Activated CD4-positive, CD25-positive, alpha-beta regulatory T cell treated with anti-CD3 and anti-CD28 coated beads, Interleukin-2, amount 50 U/mL, for 16 hours (primary cell): Measurements from ENCODE around the gene POLR3C.
"Not testable (repeated sequence)": the region's sequence is repeated elsewhere in the genome, so short reads cannot be mapped to it uniquely, and the experiment has no call there.

ENCODE experiments used
- DNase-seq: peaks from one replicate; pipeline ENCODE4 v3.0.0-alpha.2; 2020; ENCODE audit warnings: low read depth, low spot score

Gene POLR3C

DNA sequence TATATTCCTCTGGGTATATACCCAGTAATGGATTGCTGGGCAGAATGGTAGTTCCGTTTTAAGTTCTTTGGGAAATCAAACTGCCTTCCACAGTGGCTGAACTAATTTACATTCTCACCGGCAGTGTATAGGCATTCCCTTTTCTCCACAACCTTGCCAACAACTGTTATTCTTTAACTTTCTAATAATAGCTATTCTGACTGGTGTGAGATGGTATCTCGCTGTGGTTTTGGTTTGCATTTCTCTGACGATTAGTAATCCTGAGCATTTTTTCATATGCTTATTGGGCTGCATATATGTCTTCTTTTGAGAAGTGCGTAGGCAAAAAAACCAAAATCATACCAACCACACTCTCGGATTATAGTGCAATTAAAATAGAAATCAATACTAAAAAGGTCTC is 5.9 kb upstream of the POLR3C start:
- not testable (repeated sequence) for DNase-seq

DNA sequence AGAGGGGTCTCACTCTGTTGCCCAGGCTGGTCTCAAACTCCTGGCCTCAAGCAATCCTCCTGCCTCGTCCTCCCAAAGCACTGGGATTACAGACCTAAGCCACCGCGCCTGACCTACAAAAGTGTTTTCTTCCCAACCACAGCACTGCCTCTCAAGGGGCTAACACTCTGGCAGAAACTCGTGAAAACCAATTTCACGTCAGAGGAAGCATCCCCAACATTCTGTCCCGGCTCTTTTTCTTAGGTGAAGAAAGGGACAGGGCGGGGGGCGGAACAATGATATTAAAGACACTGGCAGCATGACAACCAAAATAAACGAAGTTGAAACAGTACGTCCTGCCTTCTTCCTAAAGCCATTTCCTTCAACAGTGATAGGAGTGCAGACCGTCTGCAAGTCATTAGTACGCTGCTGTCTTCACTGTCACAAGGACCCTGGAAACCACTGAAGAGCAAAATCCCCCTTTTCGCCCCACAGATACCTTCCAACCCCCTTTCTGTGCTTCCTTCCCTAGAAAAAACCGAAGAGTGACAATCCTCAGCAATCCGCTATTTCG is 1.1 kb upstream of the POLR3C start:
- not testable (repeated sequence) for DNase-seq

DNA sequence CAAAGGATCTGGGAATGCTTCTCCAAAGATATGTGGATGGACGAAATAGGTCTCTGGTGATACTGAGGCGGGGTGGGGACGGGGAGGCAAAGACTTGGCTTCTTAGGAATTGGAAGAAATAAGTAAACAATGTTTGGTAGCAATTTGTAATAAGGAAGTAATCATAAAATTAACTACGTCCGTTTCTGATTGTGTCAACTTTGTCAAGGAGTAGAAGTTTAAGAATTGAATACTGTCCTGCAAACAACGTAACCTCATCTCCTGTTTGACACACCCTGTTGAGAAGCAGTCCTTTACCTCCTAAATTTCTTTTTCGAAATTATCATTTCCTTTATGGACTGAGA is 471 bp downstream of the POLR3C start:
- DNase-seq: no peak

DNA sequence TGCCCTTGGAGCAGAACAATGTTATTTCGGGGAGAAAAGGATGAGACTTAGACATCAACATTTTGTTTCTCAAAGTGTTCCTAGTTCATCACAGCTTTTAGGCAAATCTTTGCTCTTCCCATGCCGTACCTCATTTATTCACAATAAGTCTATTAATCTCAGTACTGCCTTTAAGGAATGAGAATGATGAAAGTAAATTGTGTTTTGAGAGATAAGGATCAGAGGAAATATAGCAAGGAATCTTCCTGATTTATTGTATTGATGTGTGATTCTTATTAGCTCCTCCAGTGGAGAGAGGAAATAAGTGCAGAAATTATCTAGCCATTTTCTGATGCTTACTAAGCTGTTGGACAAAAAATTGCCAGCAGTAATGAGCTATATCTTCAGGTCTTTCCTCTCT is 2.0 kb downstream of the POLR3C start:
- no peak for DNase-seq

DNA sequence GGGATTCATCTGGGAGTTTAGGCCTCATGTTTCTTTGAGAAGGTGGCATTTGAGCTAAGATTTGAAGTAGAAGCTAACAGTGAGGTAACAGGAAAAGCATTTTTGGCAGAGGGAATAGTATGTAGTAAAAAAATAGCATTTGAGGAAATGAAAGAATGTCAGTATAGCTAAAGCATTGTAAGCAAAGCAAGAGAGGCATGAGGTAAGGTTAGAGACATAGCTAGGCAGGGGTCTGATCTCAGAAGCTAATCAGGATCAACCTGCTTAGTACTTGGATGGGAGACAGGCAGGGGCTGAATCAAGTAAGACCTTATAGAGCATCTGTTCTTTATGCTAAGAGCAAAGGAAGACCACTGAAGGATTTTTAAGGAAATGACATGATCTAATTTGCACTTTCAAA is 4.0 kb downstream of the POLR3C start:
- no peak for DNase-seq

DNA sequence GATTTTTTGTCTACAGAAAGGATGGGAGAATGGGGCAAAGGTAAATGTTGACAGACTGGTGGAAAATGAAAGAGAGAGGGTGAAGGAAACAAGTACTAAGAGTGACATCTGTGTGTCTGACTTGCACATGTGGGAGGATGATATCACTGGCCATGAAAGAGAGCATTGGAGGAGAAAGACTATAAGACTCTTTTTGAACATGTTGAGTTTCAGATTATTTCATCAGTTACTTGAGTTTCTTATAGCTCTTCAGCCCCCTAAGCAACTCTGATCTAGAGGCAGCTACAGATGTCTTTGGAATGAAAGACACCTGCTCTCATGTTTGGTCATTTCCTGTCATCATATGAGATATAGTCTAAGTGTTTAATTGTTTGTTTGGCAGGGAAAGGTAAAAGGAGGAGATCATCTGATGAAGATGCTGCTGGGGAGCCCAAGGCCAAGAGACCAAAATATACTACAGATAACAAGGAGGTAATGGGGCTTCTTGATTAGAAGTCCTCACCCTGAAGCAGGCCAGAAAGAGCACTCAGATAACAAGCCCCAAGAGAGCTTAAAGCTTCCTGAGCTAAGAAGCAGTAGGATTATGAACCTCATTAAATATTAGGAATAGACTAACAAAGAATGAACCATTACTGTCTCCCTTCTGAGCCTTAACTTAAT is 4.5 kb downstream of the POLR3C start:
- DNase-seq: no peak

DNA sequence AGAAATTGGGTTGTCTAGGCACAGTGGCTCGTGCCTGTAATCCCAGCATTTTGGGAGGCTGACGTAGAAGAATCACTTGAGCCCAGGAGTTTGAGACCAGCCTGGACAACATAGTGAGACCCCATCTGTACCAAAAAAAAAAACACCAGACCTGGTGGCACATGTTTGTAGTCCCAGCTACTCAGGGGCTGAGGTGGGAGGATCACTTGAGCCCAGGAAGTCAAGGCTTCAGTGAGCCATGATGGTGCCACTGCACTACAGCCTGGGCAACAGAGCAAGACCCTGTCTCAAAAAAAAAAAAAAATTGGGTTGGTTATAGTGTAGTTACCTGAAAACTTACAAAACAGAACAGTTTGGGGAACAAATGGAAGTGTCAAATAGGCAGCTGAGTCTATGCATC is 6.8 kb downstream of the POLR3C start:
- not testable (repeated sequence) for DNase-seq

DNA sequence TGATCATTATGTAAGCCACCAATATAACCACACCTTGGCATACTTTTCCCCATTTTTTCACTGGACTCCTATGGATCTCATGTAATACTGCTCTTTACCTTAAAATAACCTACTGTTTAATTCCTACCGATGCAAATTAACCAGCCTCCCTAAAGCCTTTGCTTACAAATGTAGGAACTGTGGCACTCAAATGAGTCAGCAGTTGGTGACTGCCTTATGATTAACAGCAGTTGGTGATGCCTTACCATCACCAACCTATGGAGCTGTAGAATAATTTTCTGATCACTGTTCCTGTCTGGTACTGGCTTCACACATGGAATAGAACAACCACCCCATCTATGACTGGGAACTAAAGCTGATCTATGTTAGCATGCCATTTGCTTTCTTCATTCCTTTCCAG is 13.7 kb downstream of the POLR3C start:
- DNase-seq: no peak

DNA sequence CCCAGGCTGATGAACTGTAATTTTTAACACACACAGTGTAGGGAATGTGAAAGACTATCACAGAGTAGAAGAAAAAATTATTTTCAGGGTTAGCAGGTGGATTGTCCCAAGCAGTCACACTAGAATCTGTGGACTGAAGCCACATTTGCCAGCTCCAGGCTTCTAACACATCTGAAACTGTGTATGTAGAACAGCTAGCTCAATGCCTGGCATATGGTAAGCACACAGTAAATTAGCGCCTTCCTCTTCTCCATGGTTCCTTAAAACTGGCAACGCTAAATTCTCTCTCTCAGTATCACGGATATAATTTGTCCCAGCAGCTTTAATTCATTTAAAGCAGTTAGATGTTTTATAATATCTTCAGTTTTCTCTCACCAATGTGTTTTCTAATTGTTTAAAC is 19.0 kb downstream of the POLR3C start:
- DNase-seq: no peak

DNA sequence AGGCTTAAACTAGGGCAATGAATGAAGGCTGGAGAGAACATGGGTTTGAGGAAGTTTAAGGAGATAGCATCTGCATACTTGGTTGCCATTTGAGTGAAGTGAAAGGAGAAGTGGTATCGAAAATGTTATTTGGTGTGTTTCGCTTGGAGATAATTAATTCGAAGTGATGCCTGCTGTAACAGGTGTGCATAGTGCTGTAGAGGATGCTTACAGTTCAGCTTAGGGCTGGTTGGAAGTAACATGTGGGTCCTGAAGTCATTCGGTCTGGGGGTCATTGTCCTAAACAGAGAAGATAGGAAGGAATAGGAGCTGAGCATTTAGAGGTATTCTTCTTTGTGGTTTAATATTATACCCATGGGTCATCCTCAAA is 21.1 kb downstream of the POLR3C start:
- no peak for DNase-seq

DNA sequence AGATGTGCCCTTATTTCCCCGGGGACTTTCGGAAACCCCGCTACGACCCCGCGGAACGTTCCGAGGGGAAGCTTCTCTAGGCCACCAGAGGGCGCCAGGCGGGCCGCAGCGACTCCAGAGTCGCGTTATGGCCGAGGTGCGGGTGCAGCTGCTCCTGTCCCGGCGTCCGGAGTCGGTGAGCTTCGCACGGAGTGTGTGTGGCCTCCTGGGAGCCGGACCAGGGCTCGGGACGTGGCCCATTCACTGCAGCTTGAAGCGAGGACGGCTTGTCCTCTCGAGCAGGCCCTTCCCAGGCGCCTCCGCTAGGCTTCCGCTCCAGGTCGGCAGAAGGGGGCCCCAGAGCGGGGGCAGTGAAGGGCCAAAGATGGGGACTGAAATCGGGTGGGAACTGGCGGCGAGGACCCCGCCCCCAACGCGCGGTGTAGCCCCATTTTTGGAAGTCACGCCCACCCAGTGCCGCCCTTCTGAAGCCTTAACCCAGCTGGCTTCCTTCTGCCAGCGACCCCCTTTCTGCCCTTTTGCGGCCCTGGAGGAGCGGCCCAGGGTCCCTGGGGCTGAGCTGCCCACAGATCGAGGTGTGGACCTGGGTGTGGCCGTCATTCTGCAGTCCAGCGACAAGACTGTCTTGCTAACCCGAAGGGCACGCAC is 21.6 kb downstream of the POLR3C start, which contains the start of gene NUDT17:
Gene NUDT17, plus strand, starts transcription at position 117 of the 648 bp plus-strand sequence. Its CDS starts 11 bp downstream, at position 128.
- DNase-seq: peak; percentile 50

DNA sequence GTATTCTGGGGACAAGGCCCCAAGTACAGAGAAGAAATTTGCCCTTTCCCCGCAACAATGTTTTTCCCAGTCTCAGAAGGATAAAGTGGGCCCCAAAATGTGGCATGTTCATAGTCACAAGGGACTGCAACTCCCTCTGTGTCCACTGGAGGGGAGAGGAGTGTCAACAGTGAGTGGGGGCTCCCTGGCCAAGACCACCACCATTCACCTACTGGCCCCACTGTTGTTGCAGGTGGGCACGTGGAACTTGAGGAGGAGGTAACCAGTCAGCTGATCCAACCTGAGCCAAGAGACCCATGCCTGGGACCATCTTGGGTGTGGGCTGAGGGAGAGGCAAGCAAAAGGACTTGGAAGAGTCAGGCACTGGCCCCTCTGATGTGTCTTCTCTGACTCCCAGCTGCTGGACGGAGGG is 22.2 kb downstream of the POLR3C start:
- no peak for DNase-seq

DNA sequence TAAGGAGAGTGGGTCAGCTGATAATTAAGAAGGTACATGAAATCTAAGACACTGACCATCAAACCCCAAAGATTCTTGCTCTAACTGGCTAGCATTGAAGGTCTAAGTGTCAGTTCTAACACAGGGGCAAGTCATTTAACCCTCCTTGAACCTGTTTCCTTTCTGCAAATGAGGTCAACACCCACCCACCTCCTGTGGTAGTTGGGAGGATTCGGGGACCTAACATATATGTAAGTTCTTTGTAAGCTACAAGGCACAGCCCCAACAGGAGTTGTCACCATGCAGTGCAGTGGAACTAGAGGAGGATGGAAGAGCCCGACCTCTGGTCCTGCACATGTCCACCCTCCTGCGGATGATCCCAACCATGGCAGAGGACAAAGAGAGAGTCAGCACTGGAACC is 23.8 kb downstream of the POLR3C start:
- DNase-seq: no peak

DNA sequence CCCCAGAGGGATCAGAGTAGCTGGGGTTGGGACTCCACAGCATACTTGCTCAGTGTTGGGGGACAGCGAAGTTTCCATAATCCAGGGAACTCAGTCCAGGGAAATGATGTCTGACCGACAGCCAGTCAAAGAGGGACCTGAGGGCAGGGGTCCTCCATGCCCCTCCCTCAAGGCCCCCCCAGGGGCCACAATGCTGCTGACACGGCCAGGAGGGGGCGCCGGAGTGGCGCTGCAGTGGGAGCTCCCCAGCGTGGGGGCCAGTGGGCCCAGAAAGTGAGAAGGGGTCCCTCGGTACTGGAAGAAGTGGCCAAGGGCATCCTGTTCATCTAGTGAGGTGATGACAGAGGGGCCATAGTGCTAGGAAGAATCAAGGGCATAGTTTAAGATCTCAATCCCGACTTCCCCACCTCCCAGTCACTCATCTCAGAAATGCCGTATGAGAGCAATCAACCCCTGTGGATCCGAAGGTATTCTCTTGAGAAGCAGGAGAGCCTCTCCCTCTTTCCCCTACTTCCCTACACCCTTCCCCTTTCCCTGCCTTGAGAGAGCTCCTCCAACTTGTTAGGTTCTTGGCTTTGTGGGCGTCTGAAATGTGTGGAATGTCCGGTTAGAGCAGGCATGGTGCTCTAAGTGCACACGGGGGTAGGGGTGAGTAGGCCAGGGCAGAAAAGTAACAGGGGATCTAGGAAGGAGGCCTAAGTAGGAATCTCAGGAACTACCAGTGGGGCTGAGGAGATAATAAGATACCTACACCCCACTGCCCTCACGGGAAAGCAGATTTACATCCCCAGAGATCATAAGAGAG is 25.6 kb downstream of the POLR3C start:
- DNase-seq: no peak

DNA sequence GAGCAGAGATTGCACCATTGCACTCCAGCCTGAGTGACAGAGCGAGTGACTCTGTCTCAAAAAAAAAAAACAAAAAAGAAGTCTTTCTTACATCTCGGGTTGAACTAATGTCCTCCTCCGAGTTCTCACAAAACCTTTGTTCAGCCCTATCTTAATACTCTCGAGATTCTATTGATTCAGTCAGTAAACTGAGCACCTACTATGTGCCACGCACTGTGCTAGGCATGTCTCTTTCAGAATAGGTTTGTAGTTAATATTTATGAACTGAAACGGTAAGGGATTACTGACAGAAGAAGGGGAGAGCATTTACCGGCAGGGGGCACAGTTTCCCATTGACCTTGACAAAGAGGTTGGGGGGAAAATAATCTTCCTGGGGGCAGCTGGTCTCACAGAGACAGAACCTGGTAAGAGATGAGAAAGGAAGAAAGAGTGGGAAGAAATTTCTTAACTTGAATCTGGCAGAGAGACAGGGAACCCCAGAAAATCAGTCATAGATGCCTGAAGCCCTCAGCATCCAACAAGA is 31.5 kb downstream of the POLR3C start:
- DNase-seq: no peak

DNA sequence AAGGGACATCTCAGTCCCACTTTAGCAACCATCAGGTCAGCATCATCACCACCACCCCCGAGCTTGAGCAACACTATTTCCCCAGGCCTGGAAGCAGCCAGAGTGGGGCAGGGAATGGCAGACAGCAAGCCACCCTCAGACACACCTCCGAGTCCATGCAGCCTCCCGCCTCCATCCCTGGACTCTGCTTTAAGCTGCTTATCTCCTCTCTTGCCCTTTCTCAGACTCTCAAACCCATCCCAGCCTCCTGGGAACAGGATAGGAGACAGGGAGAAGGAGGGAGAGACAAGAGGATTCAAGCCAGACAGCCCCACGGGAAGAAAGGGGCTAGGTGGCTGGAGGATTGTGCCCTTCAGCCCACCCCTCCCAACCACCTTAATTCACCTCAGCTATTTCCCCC is 33.2 kb downstream of the POLR3C start:
- DNase-seq: no peak

DNA sequence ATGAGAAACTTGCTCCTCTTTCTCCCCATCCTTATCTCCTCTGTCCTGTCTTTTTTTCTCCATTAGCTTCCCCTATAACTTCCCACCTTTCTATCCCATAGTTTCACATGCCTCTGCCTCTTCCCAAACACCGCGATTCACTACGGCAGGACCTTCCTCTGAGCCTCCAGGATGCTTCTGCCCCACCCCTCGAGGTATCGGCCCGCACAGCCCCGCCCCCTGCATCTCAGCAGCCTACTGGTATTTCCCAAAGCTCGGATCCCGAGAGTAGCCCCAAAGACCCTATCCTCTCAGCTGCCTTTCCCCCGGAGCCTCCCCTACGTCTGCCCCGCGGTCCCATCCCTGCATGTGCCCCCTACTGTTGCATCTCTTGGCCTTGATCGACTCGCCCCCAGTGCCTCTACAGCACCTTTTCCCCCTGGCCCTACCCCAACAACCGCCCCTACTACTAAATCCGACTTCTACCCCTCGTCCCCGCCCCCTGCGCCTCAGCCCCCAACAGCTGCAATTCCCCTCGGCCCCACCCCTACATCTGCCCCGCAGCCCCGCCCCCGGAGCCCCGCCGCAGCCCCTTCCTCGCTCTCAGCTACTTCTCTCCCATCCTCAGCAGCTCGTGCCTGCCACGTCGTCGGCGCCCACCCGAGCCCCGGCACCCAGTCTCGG is 34.4 kb downstream of the POLR3C start:
- peak; percentile 14 for DNase-seq

DNA sequence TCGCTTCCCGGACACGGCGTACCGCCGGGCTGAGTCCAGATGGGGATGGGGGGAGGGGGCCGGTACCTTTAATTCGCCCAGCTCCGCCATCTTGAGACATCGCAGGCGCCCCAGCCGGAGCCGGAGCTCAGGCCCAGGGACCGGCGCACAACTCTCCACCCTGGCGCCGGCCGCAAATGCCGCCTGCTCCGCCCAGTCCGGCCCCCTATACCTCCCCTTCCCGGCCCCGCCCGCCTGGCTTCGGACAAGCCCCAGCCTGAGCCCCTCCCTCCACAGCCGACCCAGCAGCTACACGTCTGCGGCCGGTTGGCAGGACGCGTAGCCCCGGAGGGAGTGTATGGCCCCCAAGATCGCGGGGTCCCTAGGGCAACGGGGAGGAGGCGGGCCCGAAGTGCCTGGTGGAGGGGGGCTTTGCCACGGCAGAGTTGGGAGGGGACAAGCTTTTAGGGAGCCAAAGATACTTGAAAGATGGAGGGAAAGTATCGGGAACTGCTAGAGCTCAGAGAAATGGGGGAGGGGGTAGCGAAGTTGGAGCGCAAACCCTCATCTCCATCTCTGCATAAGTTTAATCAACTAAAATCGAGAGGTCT is 35.0 kb downstream of the POLR3C start, which contains the start of gene PIAS3:
Gene PIAS3, minus strand, starts transcription at position 181 of the 590 bp plus-strand sequence. Its CDS starts 91 bp downstream, at position 90.
- peak; percentile 63 for DNase-seq

DNA sequence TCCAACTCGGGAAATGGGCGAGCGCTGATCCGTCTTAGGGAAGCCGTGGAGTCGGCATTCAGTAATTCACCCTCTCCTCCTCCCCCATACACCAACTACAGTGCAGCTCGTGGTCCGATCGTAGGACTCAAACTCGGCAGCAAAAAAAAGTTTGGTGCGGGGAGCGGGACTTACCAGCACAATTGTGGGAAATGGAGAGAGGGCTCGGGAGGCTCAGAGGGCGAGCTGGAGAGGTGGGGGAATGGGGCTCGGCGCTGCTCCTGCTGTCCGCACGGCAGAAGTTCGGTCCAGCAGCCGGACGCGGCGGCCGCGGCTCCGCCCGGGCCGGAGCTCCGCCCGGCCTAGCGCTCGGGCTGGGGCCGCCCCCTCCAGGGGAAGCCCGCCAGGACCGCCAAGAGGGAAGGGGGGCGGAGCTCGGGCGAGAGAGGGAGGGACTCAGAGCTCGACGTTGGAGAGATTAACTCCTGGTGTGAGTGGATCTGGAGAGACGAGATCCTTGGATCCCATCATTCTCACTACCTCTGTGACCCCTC is 35.6 kb downstream of the POLR3C start:
- DNase-seq: peak; percentile 45

DNA sequence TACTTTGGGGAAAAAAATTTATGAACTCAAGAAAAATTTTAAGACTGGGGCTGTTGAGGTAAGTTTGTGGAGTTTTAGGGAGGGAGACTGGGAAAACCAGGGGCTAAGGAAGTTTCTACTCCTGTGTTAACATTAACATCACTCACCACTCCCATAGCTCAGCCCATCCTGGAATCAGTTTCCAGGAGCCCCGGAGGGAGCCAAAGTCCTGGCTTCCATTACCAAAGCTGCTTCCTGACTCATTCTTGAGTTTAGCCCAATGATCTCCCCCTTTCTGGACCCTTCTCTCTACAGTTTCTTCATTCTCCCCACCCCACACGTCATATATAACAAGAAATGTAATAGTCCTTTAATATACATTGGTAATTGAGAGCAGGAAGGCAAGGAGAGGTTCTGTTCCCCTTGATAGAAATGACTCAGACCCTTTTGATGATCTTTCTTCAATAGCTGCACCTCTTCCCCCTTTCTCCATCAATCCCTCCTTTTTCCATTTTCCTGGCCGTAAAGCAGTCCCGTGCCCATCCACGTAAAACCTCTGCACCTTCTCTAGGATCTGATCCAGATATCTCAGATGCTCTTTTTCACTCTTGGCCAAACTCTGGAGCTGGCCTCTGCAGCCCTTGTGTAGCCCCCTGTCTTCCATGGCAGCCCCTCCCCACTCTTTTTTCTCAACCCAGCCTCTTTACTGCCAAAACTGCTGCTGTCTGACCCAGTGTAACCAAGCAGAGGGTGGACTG is 39.5 kb downstream of the POLR3C start:
- no peak for DNase-seq
